ENCODE measurements around the gene CBR4. TPM values are rescaled to one million over a fixed set of nuclear protein-coding genes. Genes with fewer than 3 reads are reported as not detected.

Gene CBR4
- total and polyA plus RNA-seq, 8 donors, result 17.6 to 34.9 (median 31.5) TPM

GRCh38 chr4:169014586-169014985 lies 4.5 kb upstream of the CBR4 start:
- Histone ChIP-seq H3K9me3 (no peaks in the 10 kb centered on the region), H3K27me3 (no peaks in the 10 kb centered on the region), H3K36me3 (no peaks in the 10 kb centered on the region), H3K4me1 (peaks cover 0 to 5% of the 10 kb centered on the region in 2 donors), H3K4me3 (no peak overlapping the region), H3K27ac (no peak overlapping the region)
- no peak for DNase-seq
- TF ChIP-seq, protein P1, sequence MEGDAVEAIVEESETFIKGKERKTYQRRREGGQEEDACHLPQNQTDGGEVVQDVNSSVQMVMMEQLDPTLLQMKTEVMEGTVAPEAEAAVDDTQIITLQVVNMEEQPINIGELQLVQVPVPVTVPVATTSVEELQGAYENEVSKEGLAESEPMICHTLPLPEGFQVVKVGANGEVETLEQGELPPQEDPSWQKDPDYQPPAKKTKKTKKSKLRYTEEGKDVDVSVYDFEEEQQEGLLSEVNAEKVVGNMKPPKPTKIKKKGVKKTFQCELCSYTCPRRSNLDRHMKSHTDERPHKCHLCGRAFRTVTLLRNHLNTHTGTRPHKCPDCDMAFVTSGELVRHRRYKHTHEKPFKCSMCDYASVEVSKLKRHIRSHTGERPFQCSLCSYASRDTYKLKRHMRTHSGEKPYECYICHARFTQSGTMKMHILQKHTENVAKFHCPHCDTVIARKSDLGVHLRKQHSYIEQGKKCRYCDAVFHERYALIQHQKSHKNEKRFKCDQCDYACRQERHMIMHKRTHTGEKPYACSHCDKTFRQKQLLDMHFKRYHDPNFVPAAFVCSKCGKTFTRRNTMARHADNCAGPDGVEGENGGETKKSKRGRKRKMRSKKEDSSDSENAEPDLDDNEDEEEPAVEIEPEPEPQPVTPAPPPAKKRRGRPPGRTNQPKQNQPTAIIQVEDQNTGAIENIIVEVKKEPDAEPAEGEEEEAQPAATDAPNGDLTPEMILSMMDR (IDR thresholded peaks at IDR 0.05), result no peak
- no peak for ATAC-seq
- intact Hi-C loops (cut with DNase I), result loop anchor here in 1 of 2 donors (5.0 kb wide), 1 partner anchor 463 kb away; no protein-coding TSS in a partner anchor

GRCh38 chr4:169013396-169013795 lies 3.3 kb upstream of the CBR4 start:
- no peaks in the 10 kb centered on the region for H3K36me3 ChIP-seq
- intact Hi-C loops (cut with DNase I), result loop anchor here in 1 of 2 donors (5.0 kb wide), 1 partner anchor 464 kb away; no protein-coding TSS in a partner anchor
- DNase-seq, result no peak
- no peaks in the 10 kb centered on the region for H3K27me3 ChIP-seq
- no peak overlapping the region for H3K27ac ChIP-seq
- no peak overlapping the region for H3K4me3 ChIP-seq
- ATAC-seq, result no peak
- no peaks in the 10 kb centered on the region for H3K9me3 ChIP-seq
- H3K4me1 ChIP-seq, result peaks cover 9 to 16% of the 10 kb centered on the region in 2 donors
- TF ChIP-seq, protein P1 (IDR thresholded peaks at IDR 0.05), result no peak

DNA sequence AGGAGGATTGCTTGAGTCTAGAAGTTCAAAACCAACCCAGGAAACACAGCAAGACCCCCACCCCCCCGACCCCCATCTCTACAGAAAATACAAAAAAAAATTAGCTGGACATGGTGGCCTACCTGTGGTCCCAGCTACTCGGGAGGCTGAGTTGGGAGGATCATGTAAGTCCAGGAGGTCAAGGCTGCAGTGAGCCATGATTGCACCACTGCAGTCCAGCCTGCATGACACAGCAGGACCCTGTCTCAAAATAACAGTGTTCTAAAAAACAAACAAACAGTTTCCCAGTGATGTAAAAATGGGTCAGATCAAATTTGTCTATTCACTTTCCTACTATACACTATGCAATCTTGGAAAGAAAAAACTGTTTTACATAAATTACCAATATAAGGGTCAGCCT lies 2.0 kb upstream of the CBR4 start:
- Histone ChIP-seq H3K27ac (no peak overlapping the region), H3K36me3 (no peaks in the 10 kb centered on the region), H3K9me3 (no peaks in the 10 kb centered on the region), H3K27me3 (no peaks in the 10 kb centered on the region), H3K4me3 (no peak overlapping the region), H3K4me1 (peaks cover 9 to 27% of the 10 kb centered on the region in 2 donors)
- DNase-seq (no peak), ATAC-seq (no peak)
- intact Hi-C loops (cut with DNase I), result loop anchor here in 1 of 2 donors (5.0 kb wide), 1 partner anchor 465 kb away; no protein-coding TSS in a partner anchor
- TF ChIP-seq, protein P1 (IDR thresholded peaks at IDR 0.05), result no peak

- peak; percentile 74 for ATAC-seq
- Histone ChIP-seq H3K9me3 (no peaks in the 10 kb centered on the region), H3K4me1 (peaks cover 9 to 31% of the 10 kb centered on the region in 2 donors), H3K27ac (peak overlapping the region; percentile 95 to 97), H3K36me3 (peaks cover 0 to 18% of the 10 kb centered on the region in 2 donors), H3K27me3 (no peaks in the 10 kb centered on the region), H3K4me3 (peak overlapping the region; percentile 49 to 68)
- DNase-seq, result peak; percentile 72 to 87 (median 76)
- intact Hi-C loops (cut with DNase I), result loop anchor here in 1 of 2 donors (5.0 kb wide), 1 partner anchor 468 kb away; no protein-coding TSS in a partner anchor
- TF ChIP-seq, protein P1 (IDR thresholded peaks at IDR 0.05), result no peak
These were observed 550 bp downstream of the CBR4 start for GRCh38 chr4:169009286-169010124.

GRCh38 chr4:169005453-169006099 lies 4.5 kb downstream of the CBR4 start:
- no peak for ATAC-seq
- H3K4me1 ChIP-seq, result peaks cover 9 to 25% of the 10 kb centered on the region in 2 donors
- H3K36me3 ChIP-seq, result peaks cover 0 to 55% of the 10 kb centered on the region in 2 donors
- TF ChIP-seq, protein P1 (IDR thresholded peaks at IDR 0.05), result no peak
- DNase-seq, result no peak
- no peak overlapping the region for H3K27ac ChIP-seq
- intact Hi-C loops (cut with DNase I), result no loop called here
- no peaks in the 10 kb centered on the region for H3K27me3 ChIP-seq
- no peaks in the 10 kb centered on the region for H3K9me3 ChIP-seq
- no peak overlapping the region for H3K4me3 ChIP-seq
